A673 (cell line): Measurements from ENCODE around the gene TASP1.
"Not testable (repeated sequence)": the region's sequence is repeated elsewhere in the genome, so short reads cannot be mapped to it uniquely, and the experiment has no call there.

ENCODE experiments used
- EZH2 ChIP-seq: fragments of 200-600 bp; sonication (generic); IDR thresholded peaks from 2 replicates; pipeline ENCODE4 v1.6.1; 2017; ENCODE audit warnings: borderline replicate concordance, low read depth, mild to moderate bottlenecking, mixed read lengths, antibody characterized with exemption, low read length; ENCODE audit not compliant: poor library complexity, severe bottlenecking
- TF ChIP-seq, protein P1 (sequence below): fragments of 300-800, 200-600 bp; sonication (generic); conservative IDR thresholded peaks from 2 replicates; pipeline ENCODE4 v1.5.1; 2017; ENCODE audit warnings: low read depth, mild to moderate bottlenecking, antibody characterized with exemption, low read length, moderate library complexity, mixed read lengths

DNA sequence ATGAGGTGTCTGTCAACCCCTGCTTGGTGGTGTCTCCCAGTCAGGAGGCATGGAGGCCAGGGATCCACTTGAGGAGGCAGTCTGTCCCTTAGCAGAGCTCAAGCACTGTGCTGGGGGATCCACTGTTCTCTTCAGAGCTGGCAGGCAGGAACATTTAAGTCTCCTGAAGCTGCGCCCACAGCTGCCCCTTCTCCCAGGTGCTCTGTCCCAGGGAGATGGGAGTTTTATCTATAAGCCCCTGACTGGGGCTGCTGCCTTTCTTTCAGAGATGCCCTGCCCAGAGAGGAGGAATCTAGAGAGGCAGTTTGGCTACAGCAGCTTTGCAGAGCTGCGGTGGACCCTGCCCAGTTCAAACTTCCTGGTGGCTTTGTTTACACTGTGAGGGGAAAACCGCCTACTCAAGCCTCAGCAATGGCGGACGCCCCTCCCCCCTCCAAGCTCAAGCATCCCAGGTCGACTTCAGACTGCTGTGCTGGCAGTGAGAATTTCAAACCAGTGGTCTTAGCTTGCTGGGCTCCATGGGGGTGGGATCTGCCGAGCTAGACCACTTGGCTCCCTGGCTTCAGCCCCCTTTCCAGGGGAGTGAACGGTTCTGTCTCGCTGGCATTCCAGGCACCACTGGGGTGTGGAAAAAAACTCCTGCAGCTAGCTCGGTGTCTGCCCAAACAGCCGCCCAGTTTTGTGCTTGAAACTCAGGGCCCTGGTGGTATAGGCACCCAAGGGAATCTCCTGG is 258.1 kb downstream of the TASP1 start:
- TF ChIP-seq, protein P1, sequence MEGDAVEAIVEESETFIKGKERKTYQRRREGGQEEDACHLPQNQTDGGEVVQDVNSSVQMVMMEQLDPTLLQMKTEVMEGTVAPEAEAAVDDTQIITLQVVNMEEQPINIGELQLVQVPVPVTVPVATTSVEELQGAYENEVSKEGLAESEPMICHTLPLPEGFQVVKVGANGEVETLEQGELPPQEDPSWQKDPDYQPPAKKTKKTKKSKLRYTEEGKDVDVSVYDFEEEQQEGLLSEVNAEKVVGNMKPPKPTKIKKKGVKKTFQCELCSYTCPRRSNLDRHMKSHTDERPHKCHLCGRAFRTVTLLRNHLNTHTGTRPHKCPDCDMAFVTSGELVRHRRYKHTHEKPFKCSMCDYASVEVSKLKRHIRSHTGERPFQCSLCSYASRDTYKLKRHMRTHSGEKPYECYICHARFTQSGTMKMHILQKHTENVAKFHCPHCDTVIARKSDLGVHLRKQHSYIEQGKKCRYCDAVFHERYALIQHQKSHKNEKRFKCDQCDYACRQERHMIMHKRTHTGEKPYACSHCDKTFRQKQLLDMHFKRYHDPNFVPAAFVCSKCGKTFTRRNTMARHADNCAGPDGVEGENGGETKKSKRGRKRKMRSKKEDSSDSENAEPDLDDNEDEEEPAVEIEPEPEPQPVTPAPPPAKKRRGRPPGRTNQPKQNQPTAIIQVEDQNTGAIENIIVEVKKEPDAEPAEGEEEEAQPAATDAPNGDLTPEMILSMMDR = not testable (repeated sequence)
- TF ChIP-seq EZH2 = not testable (repeated sequence)
